NCI-H748 (cell line): ENCODE data around the gene SLC6A3.

Source experiments
- DNase-seq: peaks from one replicate; lab custom pipeline; 2025; ENCODE audit not compliant: unreplicated experiment; lab: John Stamatoyannopoulos, UW

SLC6A3 gene

GRCh38 chr5:1356873-1357787 is 88.1 kb downstream of the SLC6A3 start:
- no peak for DNase-seq

GRCh38 chr5:1354576-1354975 is 90.7 kb downstream of the SLC6A3 start:
- DNase-seq = no peak

- DNase-seq = no peak
Measured at GRCh38 chr5:1352231-1353219, 92.7 kb downstream of the SLC6A3 start.

- no peak for DNase-seq
Measured at GRCh38 chr5:1351156-1351555, 94.1 kb downstream of the SLC6A3 start.

GRCh38 chr5:1349246-1349645 is 96.0 kb downstream of the SLC6A3 start:
- DNase-seq = peak; percentile 49

GRCh38 chr5:1348986-1349245 is 96.3 kb downstream of the SLC6A3 start:
- no peak for DNase-seq

GRCh38 chr5:1347571-1347970 is 97.7 kb downstream of the SLC6A3 start:
- DNase-seq = no peak

GRCh38 chr5:1346627-1347440 is 98.4 kb downstream of the SLC6A3 start:
- DNase-seq = no peak

- no peak for DNase-seq
Measured at GRCh38 chr5:1345876-1346626, 99.2 kb downstream of the SLC6A3 start.

GRCh38 chr5:1344975-1345838 is 100.0 kb downstream of the SLC6A3 start, which contains the start of gene CLPTM1L:
CLPTM1L (minus strand) TSS chr5:1345099; CDS start chr5:1344841, 258 bp downstream.
- peak; percentile 98 for DNase-seq

GRCh38 chr5:1343931-1344901 is 101.0 kb downstream of the SLC6A3 start:
- DNase-seq = peak; percentile 82

GRCh38 chr5:1343315-1343751 is 101.9 kb downstream of the SLC6A3 start:
- DNase-seq = no peak
